ENCODE results near the gene GAMT. TPM values are rescaled to one million over a fixed set of nuclear protein-coding genes. Genes with fewer than 3 reads are reported as not detected.

The GAMT gene
- total RNA-seq, 3 donors from 2014 or later: 1.6 to 7.0 (median 2.1) TPM

GRCh38 chr19:1409204-1410005, 8.1 kb upstream of the GAMT start:
- Histone ChIP-seq H3K4me1 (ENCODE audit: low read depth) (peaks cover 39% of the 10 kb centered on the region), H3K4me3 (no peak overlapping the region), H3K9me3 (no peaks in the 10 kb centered on the region), H3K36me3 (ENCODE audit: low read depth) (peaks cover 3% of the 10 kb centered on the region)
- DNase-seq (no peak), ATAC-seq (no peak)
- intact Hi-C loops (cut with DNase I, micrococcal nuclease): no loop called here
- no peak for TF ChIP-seq CTCF (IDR thresholded peaks at IDR 0.05)

- intact Hi-C loops (cut with DNase I, micrococcal nuclease): no loop called here
- DNase-seq (peak; percentile 53 to 80 (median 72)), ATAC-seq (peak; percentile 9)
- Histone ChIP-seq H3K4me1 (ENCODE audit: low read depth) (peaks cover 38% of the 10 kb centered on the region), H3K36me3 (ENCODE audit: low read depth) (peaks cover 3% of the 10 kb centered on the region), H3K4me3 (peak overlapping the region; percentile 96), H3K9me3 (no peaks in the 10 kb centered on the region)
- TF ChIP-seq CTCF (IDR thresholded peaks at IDR 0.05): no peak
These were observed 7.2 kb upstream of the GAMT start for GRCh38 chr19:1408300-1409203.

GRCh38 chr19:1407528-1408299, 6.4 kb upstream of the GAMT start, which contains the start of gene DAZAP1:
Gene DAZAP1, plus strand, starts transcription at chr19:1407586. Its CDS starts 188 bp downstream, at chr19:1407774.
- peak; percentile 12 for ATAC-seq
- intact Hi-C loops (cut with DNase I, micrococcal nuclease): no loop called here
- peaks cover 35% of the 10 kb centered on the region for H3K4me1 ChIP-seq (ENCODE audit: low read depth)
- peak within 1 kb of the TSS; percentile 96 for H3K4me3 ChIP-seq
- H3K36me3 ChIP-seq (ENCODE audit: low read depth): no peaks in the 10 kb centered on the region
- DNase-seq: peak in 2 of 3 donors; percentile 75 to 82
- no peaks in the 10 kb centered on the region for H3K9me3 ChIP-seq
- TF ChIP-seq CTCF (IDR thresholded peaks at IDR 0.05): no peak

GRCh38 chr19:1406774-1407527, 5.6 kb upstream of the GAMT start:
- Histone ChIP-seq H3K9me3 (no peaks in the 10 kb centered on the region), H3K36me3 (ENCODE audit: low read depth) (no peaks in the 10 kb centered on the region), H3K4me1 (ENCODE audit: low read depth) (peaks cover 35% of the 10 kb centered on the region), H3K4me3 (peak overlapping the region; percentile 96)
- intact Hi-C loops (cut with DNase I, micrococcal nuclease): no loop called here
- ATAC-seq: peak; percentile 92
- no peak for TF ChIP-seq CTCF (IDR thresholded peaks at IDR 0.05)
- DNase-seq: peak; percentile 99 to 100 (median 99)

All from mucosa of descending colon (tissue), 3 donors.